Omental fat pad (tissue), 4 donors: ENCODE results near the gene COX6B1. TPM values are rescaled to one million over a fixed set of nuclear protein-coding genes. Genes with fewer than 3 reads are reported as not detected.
A peak's percentile ranks its signal among the peaks of the same experiment; 100 is the strongest.
"Not testable (repeated sequence)": the region's sequence is repeated elsewhere in the genome, so short reads cannot be mapped to it uniquely, and the experiment has no call there.

Experiments used
- ATAC-seq: fragments of 150-250 bp; one replicate; pipeline ENCODE4 v1.9.1; 2016; ENCODE audit warnings: mild to moderate bottlenecking, moderate library complexity; ENCODE audit not compliant: low FRiP score
- DNase-seq: peaks from one replicate; pipeline ENCODE4 v3.0.0-alpha.2; 2019; ENCODE audit warnings: low spot score
- total RNA-seq, 4 donors: library from RNA; depleted of rRNA; stranded (reverse); fragments of >200 nt; gene quantifications; one replicate each; pipeline ENCODE4 v1.1.0, GENCODE V29; 2016
- TF ChIP-seq, protein P1 (sequence below), 3 donors: fragments of 450-650 bp; IDR thresholded peaks; one replicate each; pipeline ENCODE4 v1.5.1; 2016 to 2017; ENCODE audit warnings: antibody characterized with exemption in 3 of 3, mild to moderate bottlenecking in 3 of 3, moderate library complexity in 2 of 3

The COX6B1 gene
- total RNA-seq, 4 donors from 2014 or later, result 391 to 611 (median 538) TPM

DNA sequence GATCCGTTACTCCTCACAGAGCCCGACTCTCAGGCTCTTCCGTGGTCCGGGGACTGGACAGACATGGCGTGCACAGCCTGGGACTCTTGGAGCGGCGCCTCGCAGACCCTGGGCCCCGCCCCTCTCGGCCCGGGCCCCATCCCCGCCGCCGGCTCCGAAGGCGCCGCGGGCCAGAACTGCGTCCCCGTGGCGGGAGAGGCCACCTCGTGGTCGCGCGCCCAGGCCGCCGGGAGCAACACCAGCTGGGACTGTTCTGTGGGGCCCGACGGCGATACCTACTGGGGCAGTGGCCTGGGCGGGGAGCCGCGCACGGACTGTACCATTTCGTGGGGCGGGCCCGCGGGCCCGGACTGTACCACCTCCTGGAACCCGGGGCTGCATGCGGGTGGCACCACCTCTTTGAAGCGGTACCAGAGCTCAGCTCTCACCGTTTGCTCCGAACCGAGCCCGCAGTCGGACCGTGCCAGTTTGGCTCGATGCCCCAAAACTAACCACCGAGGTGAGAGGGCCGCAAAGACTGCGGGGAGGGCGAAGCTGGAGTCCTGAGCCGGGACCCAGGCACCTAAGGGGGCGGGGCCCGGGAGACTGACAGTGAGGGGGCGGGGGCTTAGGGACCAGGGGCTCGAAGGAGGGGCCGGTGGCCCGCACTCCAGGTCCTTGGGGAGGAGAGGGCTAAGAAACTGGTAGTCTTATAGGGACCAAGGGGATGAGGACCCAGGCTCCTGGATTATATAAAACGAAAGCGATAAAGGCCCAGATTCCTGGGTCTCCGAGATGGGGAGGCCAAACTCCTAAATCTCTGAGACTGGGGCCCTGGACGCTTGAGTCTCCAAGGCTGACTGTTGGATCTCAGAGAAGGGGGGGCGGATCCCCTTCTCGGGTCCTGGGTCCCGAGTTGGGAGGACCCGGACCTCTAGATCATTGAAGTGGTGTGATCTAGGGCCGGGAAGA lies 4.6 kb upstream of the COX6B1 start:
- ATAC-seq, result peak; percentile 48
- peak; percentile 55 for DNase-seq
- TF ChIP-seq, protein P1, sequence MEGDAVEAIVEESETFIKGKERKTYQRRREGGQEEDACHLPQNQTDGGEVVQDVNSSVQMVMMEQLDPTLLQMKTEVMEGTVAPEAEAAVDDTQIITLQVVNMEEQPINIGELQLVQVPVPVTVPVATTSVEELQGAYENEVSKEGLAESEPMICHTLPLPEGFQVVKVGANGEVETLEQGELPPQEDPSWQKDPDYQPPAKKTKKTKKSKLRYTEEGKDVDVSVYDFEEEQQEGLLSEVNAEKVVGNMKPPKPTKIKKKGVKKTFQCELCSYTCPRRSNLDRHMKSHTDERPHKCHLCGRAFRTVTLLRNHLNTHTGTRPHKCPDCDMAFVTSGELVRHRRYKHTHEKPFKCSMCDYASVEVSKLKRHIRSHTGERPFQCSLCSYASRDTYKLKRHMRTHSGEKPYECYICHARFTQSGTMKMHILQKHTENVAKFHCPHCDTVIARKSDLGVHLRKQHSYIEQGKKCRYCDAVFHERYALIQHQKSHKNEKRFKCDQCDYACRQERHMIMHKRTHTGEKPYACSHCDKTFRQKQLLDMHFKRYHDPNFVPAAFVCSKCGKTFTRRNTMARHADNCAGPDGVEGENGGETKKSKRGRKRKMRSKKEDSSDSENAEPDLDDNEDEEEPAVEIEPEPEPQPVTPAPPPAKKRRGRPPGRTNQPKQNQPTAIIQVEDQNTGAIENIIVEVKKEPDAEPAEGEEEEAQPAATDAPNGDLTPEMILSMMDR (IDR thresholded peaks at IDR 0.05), result no peak

GRCh38 chr19:35644206-35644986 lies 3.7 kb upstream of the COX6B1 start:
- ATAC-seq (peak; percentile 93), DNase-seq (peak; percentile 73)
- TF ChIP-seq, protein P1 (IDR thresholded peaks at IDR 0.05), result no peak

DNA sequence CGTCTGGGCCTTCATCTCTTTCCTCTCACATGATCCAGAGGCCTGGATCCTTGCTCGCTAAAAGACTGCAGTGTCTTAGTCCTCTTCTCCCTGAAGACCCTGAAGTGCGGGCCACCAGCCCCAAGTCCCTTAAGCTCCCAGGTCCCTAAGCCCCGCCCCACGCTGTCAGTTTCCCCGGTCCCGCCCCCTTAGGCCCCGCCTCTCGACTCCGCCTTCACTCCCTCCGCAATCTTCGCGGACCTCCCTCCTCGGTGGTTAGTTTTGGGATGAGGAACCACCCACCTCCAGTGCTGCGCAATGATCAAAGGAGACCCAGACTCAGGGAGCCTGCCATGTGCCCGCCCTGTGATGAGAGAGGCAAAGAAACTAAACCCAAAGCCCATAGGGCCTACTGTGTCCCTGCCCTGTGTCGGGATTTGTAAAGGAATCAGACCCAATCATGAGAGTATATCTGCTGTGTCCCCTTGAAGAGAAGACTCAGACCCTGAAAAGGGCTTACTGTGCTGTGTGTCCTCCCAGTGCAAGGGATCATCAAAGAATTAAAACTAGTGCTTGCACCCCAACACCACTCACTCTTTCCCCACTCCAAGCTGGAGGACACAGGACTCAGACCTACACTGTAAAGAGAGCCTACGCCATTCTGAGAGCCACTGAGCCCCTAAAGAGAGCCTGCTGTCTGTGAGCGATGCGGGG lies 3.0 kb upstream of the COX6B1 start:
- TF ChIP-seq, protein P1 (IDR thresholded peaks at IDR 0.05), result no peak
- ATAC-seq (peak; percentile 27), DNase-seq (peak; percentile 79)

GRCh38 chr19:35645680-35646511 lies 2.2 kb upstream of the COX6B1 start:
- DNase-seq, result no peak
- no peak for ATAC-seq
- TF ChIP-seq, protein P1 (IDR thresholded peaks at IDR 0.05), result no peak

GRCh38 chr19:35650581-35650980 lies 2.5 kb downstream of the COX6B1 start:
- DNase-seq (no peak), ATAC-seq (no peak)
- TF ChIP-seq, protein P1 (IDR thresholded peaks at IDR 0.05), result no peak

DNA sequence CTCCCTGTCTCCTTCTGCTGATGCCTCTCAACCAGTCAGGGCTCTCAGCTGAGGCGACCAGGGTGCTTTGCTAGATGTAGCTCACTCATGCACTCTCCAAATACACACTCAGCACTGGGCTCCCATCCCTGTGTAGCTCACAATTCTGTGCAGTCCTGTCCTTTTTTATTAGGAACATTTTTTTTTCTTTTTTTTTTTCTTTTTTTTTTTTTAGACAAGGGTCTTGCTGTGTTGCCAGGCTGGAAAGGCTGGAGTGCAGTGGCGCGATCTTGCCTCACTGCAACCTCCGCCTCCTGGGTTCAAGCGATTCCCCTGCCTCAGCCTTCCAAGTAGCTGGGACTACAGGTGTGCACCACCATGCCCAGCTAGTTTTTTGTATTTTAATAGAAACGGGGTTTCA lies 6.7 kb downstream of the COX6B1 start:
- ATAC-seq, result not testable (repeated sequence)

More for the DNA sequence above, 6.7 kb downstream of the COX6B1 start:
- DNase-seq, result not testable (repeated sequence)
